ENCODE measurements around the gene ELOVL6.

ELOVL6 gene

GRCh38 chr4:110137829-110138228 is 60.6 kb downstream of the ELOVL6 start:
- no peak for DNase-seq (ENCODE audit: low read depth)
- no peak overlapping the region for H3K4me3 ChIP-seq (ENCODE audit: control insufficient read depth, low read depth, low read length)
- TF ChIP-seq CTCF (conservative IDR thresholded peaks at IDR 0.05; ENCODE audit: control insufficient read depth, insufficient read depth, low read depth, low read length) = no peak

- no peak for TF ChIP-seq CTCF (conservative IDR thresholded peaks at IDR 0.05; ENCODE audit: control insufficient read depth, insufficient read depth, low read depth, low read length)
- DNase-seq (ENCODE audit: low read depth) = peak; percentile 16
- no peak overlapping the region for H3K4me3 ChIP-seq (ENCODE audit: control insufficient read depth, low read depth, low read length)
These were observed 62.9 kb downstream of the ELOVL6 start for GRCh38 chr4:110135523-110135922.

- no peak for TF ChIP-seq CTCF (conservative IDR thresholded peaks at IDR 0.05; ENCODE audit: control insufficient read depth, insufficient read depth, low read depth, low read length)
- DNase-seq (ENCODE audit: low read depth) = no peak
- H3K4me3 ChIP-seq (ENCODE audit: control insufficient read depth, low read depth, low read length) = no peak overlapping the region
These were observed 63.3 kb downstream of the ELOVL6 start for GRCh38 chr4:110135076-110135475.

- no peak for TF ChIP-seq CTCF (conservative IDR thresholded peaks at IDR 0.05; ENCODE audit: control insufficient read depth, insufficient read depth, low read depth, low read length)
- DNase-seq (ENCODE audit: low read depth) = no peak
- H3K4me3 ChIP-seq (ENCODE audit: control insufficient read depth, low read depth, low read length) = no peak overlapping the region
These were observed 64.0 kb downstream of the ELOVL6 start for GRCh38 chr4:110134269-110134869.

GRCh38 chr4:110132816-110133719 is 65.3 kb downstream of the ELOVL6 start:
- no peak for DNase-seq (ENCODE audit: low read depth)
- TF ChIP-seq CTCF (conservative IDR thresholded peaks at IDR 0.05; ENCODE audit: control insufficient read depth, insufficient read depth, low read depth, low read length) = no peak
- H3K4me3 ChIP-seq (ENCODE audit: control insufficient read depth, low read depth, low read length) = no peak overlapping the region

GRCh38 chr4:110131916-110132315 is 66.5 kb downstream of the ELOVL6 start:
- DNase-seq (ENCODE audit: low read depth) = no peak
- no peak for TF ChIP-seq CTCF (conservative IDR thresholded peaks at IDR 0.05; ENCODE audit: control insufficient read depth, insufficient read depth, low read depth, low read length)

More at GRCh38 chr4:110131916-110132315, 66.5 kb downstream of the ELOVL6 start:
- no peak overlapping the region for H3K4me3 ChIP-seq (ENCODE audit: control insufficient read depth, low read depth, low read length)

Data from fibroblast of mammary gland (primary cell).